Activated T-cell treated with anti-CD3 and anti-CD28 coated beads, Interleukin-2, amount 50 U/mL, for 1 hour (primary cell): ENCODE measurements around the gene GINM1.

Source experiments
- DNase-seq: peaks from one replicate; pipeline ENCODE4 v3.0.0-alpha.2; 2020

Gene GINM1

DNA sequence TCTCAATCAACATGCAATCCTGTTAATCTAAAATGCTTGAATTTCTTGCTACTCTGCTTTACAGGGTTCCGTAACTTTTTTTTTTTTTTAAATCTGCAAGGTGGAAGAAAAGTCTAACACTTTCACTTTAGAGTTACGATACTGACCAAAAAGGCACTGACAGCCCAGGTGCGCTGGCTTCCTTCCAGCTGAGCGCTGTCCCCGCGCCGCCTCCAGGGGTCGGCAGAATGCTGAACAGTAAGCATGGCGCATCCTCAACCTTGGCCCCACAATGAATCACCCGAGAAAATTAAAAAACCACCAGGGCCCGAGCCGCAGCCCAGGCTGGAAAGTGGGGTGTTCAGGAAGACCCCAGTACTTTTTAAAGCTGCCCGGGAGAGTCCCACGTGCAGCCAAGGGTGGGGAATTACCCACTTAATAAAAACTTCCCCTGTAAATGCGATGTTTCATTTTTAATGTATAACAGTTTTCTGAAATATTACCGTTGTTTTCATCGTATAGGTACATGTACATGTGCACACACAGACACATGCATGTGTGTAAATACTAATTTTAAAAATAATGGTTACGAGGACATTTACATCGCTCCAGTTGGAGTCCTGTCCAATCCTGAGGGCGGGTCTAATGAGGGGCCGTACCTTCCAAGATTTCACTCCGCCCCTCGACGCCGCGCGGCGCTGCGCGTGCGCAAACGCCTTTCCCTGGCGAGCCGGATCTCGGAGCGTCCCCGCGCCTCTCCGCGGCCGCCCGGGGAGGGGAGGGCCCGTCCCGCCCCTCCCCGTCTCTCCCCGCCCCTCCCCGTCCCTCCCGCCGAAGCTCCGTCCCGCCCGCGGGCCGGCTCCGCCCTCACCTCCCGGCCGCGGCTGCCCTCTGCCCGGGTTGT is at the start of gene GINM1:
Gene GINM1 (plus strand): TSS at position 849 of the 883 bp plus-strand sequence. CDS start 40 bp downstream, outside the sequence.
- DNase-seq, result peak; percentile 98

DNA sequence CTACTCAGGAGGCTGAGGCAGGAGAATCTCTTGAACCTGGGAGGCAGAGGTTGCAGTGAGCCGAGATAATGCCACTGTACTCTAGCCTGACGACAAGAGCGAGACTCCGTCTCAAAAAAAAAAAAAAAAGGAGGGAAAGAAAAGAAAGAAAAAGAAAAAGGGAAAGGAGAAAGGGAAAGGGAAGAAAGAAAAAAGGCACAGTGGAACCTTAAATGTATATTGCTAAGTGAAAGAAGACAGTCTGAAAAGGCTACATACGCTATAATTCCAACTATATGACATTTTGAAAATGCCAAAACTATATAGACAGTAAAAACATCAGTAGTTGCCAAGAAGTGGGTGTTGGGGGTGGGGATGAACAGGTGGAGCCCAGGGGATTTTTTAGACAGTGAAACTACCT is 36.5 kb upstream of the GINM1 start:
- no peak for DNase-seq

DNA sequence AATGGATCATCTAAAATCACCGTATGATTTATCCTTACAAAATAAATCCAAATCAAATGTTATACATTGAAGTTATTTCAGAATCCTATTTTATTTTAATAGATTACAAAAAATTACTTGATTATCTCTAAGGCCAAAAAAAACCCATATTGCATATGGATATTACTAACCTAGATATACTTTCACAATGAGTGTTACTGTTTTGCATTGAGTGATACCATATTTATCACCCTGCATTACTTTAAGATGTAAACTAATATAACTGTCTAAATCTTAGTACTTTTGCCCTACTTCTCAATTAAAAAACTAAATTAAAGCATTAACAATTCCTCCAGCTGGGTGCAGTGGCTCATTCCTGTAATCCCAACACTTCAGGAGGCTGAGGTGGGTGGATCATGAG is 31.4 kb upstream of the GINM1 start:
- DNase-seq, result no peak

GRCh38 chr6:149541139-149541538 is 25.0 kb upstream of the GINM1 start:
- no peak for DNase-seq

DNA sequence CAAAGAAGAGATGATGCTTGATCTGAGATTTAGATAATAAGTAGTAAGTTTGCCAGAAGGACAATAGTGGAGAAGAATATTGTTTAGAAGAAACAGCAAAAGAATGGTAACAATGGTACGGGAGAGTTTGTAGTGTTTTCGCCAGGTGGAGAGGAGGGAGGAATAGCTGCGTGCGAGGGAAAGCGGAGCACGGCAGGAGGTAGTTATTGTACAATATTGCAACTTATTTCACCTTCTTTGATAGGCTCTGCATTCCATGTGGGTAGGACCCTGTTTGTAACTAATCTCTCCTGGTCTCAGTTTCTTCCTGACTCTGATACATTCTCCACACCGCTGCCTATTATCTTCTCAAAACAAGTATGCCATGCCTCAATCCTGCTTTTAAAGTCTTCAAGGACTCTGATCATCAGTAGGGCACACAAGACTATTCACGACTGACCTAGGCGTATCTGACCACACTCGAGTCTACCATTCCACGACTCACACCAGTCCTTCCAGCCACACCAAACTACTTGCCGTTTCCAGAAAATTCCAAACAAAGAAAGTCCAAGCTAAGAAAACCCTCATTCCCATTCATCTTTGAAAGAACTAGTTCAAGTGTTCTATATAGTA is 21.4 kb upstream of the GINM1 start:
- DNase-seq, result no peak

- DNase-seq, result peak; percentile 69
Observed at GRCh38 chr6:149545258-149545753, 20.9 kb upstream of the GINM1 start.

DNA sequence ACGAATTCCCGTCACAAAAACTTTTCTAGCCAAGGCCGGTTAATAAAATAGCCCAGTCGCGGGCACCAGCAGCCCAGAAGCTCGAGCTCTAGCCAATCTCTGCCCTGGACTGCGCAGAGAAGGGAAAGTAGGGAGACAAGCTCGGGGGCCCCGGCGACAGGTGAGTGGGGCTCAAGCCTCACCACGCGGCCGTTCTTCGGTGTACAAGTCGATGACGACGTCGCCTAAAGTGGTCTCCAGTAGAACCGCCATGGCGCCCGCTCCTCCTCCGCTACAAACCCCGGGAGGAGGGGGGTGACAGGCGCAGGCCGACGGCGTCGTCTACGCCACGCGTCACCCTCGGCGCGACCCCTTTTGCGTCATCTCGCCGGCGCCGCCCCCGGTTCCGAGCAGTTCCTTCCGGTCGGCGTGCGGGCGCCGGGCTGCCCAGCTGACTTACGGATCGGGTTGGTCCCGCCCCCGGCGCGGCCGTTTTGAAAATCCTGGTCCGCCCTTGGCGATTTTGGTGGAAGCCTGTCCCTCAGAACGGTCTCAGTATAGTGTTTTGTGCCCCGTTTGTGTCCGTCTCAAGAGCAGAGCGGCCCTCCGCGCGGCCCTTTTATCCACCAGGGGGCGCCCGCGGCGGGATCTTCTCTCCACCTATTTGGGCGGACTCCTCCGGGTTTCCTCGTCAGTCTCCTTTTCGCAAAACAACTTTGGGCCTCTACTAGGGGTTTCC is 20.3 kb upstream of the GINM1 start, which contains the start of gene PPIL4:
Gene PPIL4 (minus strand): TSS at position 290 of the 718 bp plus-strand sequence. CDS start 38 bp downstream, at position 252.
- DNase-seq, result peak; percentile 98

DNA sequence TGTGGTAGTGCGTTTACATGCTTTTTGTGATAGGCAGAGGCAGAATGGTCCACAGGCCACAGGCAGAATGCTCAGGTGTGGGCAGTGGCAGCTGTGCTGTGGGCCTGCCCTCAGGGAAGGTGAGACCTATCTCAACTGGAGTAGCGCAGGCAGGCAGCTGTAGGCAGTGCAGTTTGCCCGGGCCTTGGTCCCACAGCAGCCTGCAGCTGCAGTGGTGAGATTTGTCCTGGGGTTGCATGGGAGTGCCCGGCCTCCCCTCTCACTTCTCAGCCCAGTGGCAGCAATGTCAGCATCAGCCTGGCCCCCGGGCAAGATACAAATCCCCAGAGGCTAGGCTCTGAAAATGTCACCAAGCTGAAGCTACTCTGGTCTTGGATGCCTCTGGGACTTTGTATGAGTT is 14.3 kb upstream of the GINM1 start:
- no peak for DNase-seq

DNA sequence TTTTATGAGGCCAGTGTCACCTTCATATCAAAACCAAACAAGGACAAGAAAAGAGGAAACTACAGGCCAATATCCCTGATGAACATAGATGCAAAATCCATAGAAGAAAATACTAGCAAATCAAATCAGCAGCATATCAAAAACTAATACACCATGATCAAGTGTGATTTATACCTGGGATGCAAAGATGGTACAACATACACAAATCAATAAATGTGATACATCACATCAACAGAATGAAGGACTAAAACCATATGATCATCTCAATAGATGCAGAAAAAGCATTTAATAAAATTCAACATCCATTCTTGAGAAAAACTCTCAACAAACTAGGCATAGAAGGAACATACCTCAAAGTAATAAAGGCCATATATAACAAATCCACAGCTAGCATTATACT is 8.1 kb upstream of the GINM1 start:
- DNase-seq, result no peak

- DNase-seq, result no peak
Observed at GRCh38 chr6:149559389-149559788, 6.8 kb upstream of the GINM1 start.

- DNase-seq, result no peak
Observed at GRCh38 chr6:149560736-149561135, 5.4 kb upstream of the GINM1 start.

DNA sequence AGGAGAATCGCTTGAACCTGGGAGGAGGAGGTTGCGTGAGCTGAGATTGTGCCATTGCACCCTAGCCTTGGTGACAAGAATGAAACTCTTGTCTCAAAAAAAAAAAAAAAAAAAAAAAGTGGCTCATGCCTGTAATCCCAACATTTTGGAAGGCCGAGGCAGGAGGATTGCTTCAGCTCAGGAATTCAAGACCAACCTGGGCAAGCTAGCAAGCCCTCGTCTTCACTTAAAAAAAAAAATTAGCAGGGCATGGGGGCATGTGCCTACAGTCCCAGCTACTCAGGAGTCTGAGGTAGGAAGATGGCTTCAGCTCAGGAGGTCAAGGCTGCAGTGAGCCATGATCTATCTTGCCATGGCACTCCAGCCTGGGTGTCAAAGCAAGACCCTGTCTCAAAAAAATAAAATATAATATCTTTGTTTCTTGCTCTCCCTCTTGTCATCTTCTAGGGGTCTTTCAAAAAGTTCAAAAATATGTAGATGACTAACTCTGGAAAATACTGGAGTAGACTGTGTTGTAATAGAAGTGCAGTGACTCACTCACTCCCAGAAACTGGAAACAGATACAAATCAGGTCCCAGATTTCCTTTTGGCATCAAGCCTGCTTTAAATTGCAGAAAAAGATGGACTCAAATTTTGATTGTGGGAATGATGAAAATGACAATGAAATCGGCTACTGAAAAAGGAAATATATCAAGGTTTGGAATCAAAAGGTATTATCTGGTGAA is 2.8 kb upstream of the GINM1 start:
- no peak for DNase-seq

DNA sequence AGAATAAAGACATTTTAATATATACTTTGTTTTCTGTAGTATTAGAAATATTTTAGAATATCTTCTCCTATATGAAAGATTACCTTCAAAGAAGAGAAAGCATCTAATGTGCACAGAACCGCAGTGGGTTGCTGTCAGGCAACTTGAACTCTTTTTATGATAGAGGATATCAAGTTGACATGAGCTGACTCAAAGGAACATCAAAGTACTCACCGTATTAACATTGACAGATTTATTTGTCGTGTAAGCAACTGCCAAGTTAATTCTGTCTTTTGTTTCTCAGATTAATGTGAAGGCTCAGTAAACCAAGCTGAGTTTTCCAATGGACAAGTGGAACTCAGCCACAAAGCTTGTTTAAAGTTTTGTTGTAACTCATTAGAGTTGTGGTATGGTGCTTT is 2.2 kb upstream of the GINM1 start:
- no peak for DNase-seq

DNA sequence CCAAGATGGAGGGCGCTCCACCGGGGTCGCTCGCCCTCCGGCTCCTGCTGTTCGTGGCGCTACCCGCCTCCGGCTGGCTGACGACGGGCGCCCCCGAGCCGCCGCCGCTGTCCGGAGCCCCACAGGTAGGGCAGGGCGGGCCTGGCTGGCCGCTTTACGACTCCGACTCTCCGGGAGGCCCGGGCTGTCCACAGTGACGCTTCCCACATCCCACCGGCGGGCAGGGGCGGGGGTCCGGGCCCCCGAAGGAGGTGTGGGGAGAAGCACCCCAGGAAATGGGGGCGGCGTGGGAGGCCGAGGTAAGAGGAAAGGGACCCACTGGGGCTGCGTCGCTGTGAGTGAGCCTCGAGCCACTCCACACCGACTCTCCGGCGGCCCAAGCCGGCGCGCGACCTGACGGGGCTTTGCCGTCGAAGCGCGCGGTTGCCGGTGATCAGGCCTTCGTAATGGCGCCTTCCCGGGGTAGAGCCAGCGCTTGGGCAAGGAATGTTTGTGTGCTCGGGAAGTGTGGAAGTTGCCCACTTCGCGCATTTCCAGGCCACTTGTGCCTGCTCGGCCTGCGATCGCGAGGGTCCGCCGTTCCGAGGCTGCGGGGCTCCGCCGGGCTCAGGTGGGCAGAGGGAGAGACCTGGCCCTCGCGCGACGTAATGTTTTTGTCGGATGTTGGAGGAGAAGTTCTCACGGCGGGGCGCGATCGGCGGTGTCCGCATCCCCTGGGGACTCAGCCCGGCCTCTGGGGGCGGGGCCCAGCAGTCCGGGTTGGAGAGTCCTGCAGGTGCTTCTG is 427 bp downstream of the GINM1 start:
- DNase-seq, result no peak

DNA sequence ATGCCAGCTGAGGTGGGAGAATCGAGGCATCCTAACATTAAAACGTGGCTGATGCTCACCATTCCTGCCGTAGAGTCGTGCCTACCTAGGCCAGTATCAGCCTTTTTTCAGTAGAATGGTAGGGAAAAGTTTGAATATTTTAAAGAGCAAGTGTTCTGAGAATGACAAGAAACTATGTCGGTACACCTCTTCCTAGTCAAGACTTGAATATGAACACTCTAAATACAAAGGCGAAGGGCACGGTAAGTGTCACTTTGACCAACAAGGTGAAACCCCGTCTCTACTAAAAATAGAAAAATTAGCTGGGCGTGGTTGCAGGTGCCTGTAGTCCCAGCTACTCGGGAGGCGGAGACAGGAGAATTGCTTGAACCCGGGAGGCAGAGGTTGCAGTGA is 1.0 kb downstream of the GINM1 start:
- no peak for DNase-seq

DNA sequence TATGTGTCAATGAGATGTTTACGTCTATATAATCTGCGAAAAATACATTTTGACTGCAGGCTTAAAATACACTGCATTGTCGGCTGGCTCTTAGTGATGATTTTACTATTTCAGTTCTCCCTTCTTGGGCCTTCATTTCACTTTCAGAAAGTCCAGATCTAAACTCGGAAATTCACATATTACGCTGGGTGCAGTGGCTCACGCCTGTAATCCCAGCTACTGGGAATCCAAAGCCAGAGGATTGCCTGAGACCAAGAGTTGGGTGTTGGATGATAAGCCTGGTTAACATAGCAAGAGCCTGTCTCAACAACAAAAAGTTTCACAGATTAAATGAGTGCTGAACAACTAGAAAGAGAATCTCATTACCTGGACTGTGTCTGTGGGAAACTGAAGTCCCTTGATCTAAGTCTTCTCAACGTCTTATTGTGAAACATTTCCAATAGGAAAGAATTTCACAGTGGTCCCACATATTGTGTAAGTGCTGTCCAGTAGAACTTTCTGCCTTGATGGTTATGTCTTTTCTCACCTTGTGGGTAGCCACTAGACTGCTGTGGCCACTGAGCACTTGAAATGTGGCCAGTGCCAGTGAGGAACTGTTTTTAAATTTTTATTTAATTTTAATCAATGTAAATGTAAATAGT is 1.9 kb downstream of the GINM1 start:
- DNase-seq, result no peak

- DNase-seq, result no peak
Observed at GRCh38 chr6:149580880-149581279, 14.7 kb downstream of the GINM1 start.

- no peak for DNase-seq
Observed at GRCh38 chr6:149581349-149581748, 15.2 kb downstream of the GINM1 start.

GRCh38 chr6:149586149-149586548 is 20.0 kb downstream of the GINM1 start:
- no peak for DNase-seq

DNA sequence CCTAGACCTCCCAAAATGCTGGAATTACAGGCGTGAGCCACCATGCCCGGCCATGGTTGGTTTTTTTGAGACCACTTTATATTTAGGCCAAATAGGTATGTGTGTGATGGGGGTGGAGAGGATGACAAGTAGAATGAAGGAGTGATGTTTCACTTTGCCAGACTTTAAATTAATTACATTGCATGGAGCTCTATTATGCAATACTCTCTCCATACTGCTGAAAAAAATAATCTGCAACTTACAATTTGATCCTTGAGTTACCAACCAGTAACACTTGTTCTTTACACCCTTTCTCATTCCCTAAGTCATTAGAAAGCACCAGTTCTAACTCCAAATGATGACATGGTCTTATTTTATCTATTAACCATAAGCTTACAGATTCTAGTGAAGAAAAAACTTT is 26.8 kb downstream of the GINM1 start:
- DNase-seq, result no peak

DNA sequence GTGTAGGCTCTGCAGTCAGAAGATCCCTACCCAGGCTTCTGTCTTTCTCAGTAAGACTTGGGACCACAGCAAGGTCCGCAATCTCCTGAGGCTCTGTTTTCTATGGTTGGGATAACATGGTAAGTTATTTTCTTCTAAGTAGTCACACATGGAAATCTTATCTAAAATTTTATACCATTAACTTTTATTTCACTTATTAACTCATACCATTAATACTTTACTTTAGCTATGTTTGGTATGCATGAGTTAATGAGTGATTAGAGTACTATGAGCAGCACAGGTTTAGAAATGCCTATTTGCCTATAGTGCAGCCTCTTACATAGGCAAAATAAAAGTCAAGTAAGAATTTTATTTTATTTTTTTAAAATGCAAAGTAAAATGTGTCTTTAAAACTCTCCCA is 27.2 kb downstream of the GINM1 start:
- no peak for DNase-seq
